Left hindlimb (tissue), 1 donor: ENCODE data around the gene YEATS2.

Experiments
- DNase-seq: peaks from one replicate; pipeline ENCODE4 v3.0.0-alpha.2; 2018

The YEATS2 gene

GRCh38 chr3:183844606-183845005 lies 147.0 kb downstream of the YEATS2 start:
- no peak for DNase-seq

- no peak for DNase-seq
These were observed 147.5 kb downstream of the YEATS2 start for GRCh38 chr3:183845090-183845489.

GRCh38 chr3:183845608-183846288 lies 148.2 kb downstream of the YEATS2 start:
- DNase-seq: no peak

GRCh38 chr3:183854318-183855035 lies 156.9 kb downstream of the YEATS2 start:
- DNase-seq: no peak

- no peak for DNase-seq
These were observed 160.3 kb downstream of the YEATS2 start for GRCh38 chr3:183857863-183858262.
